Fibroblast of villous mesenchyme (primary cell): ENCODE data around the gene SUFU. TPM values are rescaled to one million over a fixed set of nuclear protein-coding genes. Genes with fewer than 3 reads are reported as not detected.

Experiments
- DNase-seq: peaks from one replicate; pipeline ENCODE4 v3.0.0-alpha.2; 2010; ENCODE audit warnings: low read depth
- H3K4me3 ChIP-seq: 2 replicates; pipeline ENCODE4 v1.5.1; 2011; ENCODE audit warnings: low read depth, mild to moderate bottlenecking, low read length
- total RNA-seq: library from RNA; depleted of rRNA; stranded (reverse); fragments of >200 nt; gene quantifications from 2 replicates; pipeline ENCODE4 v1.2.3, GENCODE V29; 2012
- TF ChIP-seq, protein P1 (sequence below): IDR thresholded peaks from 2 replicates; pipeline ENCODE4 v1.5.1; 2012; ENCODE audit warnings: low read depth, mild to moderate bottlenecking, low read length; ENCODE audit not compliant: insufficient read depth

SUFU gene
- total RNA-seq, 1 donor, result 3.9 TPM

DNA sequence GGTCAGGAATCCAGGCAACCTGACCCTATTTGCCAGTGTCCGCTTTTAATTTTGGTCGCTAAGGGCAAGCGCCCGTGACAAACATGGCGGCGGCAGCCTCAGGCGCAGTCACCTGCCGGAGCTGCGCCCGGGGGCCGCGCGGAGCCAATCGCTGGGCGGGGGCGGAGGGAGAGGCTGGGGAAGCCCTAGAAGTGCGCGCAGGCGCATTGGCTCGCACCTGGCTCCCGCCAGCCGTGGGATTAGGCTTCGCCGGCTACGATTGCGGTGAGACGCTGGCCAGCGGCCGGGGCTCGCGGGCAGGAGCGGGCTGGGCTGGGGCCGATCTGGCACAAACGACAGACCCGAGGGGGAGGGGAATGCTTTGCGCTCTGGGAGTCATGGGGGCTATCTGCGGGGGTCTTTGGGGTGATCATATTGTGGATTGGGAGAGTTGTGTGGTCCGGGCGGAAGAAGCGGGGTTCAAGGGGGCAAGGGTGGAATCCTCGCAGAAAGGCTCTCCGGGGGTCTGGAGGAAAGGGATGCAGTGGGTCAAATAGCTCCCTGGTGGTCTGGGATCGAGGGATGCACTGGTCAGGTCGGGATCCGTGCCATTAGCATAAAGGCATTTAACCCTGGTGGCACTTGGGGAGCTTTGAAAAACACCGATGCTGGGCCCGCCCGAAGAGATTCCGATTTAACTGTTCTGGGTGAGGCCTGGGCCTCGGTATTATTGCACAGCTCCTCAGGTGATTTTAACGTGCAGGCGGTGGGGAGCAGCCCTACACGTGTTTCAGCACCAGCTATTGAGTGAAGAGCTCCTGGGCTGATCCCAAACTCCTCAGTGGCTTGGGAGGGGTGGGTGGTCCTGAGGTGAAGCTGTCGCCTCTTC, 42.4 kb upstream of the SUFU start:
- peak; percentile 77 for DNase-seq
- TF ChIP-seq, protein P1, sequence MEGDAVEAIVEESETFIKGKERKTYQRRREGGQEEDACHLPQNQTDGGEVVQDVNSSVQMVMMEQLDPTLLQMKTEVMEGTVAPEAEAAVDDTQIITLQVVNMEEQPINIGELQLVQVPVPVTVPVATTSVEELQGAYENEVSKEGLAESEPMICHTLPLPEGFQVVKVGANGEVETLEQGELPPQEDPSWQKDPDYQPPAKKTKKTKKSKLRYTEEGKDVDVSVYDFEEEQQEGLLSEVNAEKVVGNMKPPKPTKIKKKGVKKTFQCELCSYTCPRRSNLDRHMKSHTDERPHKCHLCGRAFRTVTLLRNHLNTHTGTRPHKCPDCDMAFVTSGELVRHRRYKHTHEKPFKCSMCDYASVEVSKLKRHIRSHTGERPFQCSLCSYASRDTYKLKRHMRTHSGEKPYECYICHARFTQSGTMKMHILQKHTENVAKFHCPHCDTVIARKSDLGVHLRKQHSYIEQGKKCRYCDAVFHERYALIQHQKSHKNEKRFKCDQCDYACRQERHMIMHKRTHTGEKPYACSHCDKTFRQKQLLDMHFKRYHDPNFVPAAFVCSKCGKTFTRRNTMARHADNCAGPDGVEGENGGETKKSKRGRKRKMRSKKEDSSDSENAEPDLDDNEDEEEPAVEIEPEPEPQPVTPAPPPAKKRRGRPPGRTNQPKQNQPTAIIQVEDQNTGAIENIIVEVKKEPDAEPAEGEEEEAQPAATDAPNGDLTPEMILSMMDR, result no peak
- H3K4me3 ChIP-seq, result peak overlapping the region; percentile 66

GRCh38 chr10:102462512-102463054, 41.2 kb upstream of the SUFU start:
- no peak for DNase-seq
- TF ChIP-seq, protein P1, result no peak

DNA sequence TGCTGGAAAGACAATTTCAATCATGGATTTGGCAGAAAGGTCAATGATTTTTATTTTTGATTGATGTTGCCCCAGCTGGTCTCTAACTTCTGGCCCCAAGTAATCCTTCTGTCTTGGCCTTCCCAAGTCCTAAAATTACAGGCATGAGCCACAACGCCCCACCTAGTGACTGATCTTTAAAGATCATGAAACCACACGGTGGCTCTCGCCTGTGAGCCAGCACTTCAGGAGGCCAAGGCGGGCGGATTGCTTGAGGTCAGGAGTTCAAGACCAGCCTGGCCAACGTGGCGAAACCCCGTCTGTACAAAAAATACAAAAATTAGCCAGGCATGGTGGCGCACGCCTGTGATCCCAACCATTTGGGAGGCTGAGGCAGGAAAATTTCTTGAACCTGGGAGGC, 39.8 kb upstream of the SUFU start:
- DNase-seq, result no peak
- H3K4me3 ChIP-seq, result no peak overlapping the region
- TF ChIP-seq, protein P1, result no peak

More at GRCh38 chr10:102462512-102463054, 41.2 kb upstream of the SUFU start:
- no peak overlapping the region for H3K4me3 ChIP-seq

DNA sequence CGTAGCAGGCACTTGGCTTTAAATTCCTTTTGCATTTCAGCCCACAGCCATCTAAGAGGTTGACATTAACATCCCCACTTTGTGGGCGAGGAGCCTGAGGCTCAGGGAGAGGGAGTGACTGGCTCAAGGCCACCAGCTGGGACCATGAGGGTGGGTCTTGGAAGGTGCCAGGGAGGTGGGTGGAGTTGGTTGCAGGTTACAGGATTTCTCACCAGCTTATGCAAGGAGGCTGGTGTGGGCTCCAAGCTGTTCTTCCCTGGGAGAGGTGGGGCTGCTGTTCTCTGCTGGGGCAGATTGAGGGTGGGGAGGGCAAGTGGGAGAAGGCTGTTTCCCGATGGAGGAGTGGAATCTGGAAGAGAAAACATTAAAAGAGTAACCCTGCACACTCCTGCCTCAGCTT, 38.3 kb upstream of the SUFU start:
- H3K4me3 ChIP-seq, result no peak overlapping the region
- TF ChIP-seq, protein P1, result no peak
- DNase-seq, result no peak

DNA sequence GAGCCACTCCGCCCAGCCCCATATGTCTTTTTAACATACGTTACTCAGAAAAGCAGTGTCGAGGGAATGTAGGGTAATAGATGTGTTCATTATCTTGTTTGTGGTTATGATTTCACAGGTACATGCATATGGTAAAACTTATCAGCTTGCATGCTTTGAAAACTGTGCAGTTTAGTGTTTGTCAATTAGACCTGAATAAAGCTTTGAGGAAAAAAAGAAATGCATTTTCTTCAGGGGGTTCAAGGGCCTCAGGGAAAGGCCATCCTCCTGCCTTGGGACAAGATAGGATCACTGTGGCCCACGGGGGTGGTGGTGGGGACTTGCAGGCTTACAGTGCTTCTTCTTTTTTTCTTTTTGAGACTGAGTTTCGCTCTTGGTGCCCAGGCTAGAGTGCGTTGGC, 36.5 kb upstream of the SUFU start:
- no peak overlapping the region for H3K4me3 ChIP-seq
- TF ChIP-seq, protein P1, result no peak
- no peak for DNase-seq

GRCh38 chr10:102467971-102468438, 35.8 kb upstream of the SUFU start:
- TF ChIP-seq, protein P1, result no peak
- no peak for DNase-seq
- no peak overlapping the region for H3K4me3 ChIP-seq
